ENCODE results near the gene SLC9A2.

SLC9A2 gene

GRCh38 chr2:102677244-102678215 lies 58.2 kb downstream of the SLC9A2 start:
- no peak for DNase-seq

DNA sequence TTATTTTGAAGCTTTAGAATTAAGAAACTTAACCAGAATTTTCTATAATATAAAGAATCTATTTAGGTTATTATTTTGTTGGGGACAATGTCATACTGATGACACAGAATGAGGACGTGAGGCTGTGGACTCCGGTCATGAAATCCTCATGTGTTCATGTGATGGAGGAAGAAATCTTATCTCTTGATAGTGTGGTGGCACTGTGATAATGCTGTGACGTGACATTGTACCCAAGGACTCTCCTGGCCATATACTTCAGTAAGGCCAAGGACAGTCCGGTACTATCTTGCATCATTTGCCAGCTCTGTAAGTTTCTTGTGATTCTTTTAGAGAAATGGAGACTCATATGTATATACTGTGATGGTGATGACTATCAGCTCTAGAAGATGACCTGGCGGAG lies 59.1 kb downstream of the SLC9A2 start:
- no peak for DNase-seq

- DNase-seq: no peak
These were observed 67.4 kb downstream of the SLC9A2 start for GRCh38 chr2:102686479-102687439.

- no peak for DNase-seq
These were observed 70.7 kb downstream of the SLC9A2 start for GRCh38 chr2:102690012-102690411.

- DNase-seq: no peak
These were observed 77.1 kb downstream of the SLC9A2 start for GRCh38 chr2:102696463-102696862.

GRCh38 chr2:102698369-102699111 lies 79.2 kb downstream of the SLC9A2 start:
- no peak for DNase-seq

- no peak for DNase-seq
These were observed 84.0 kb downstream of the SLC9A2 start for GRCh38 chr2:102703305-102703704.

- no peak for DNase-seq
These were observed 84.4 kb downstream of the SLC9A2 start for GRCh38 chr2:102703748-102704147.

DNA sequence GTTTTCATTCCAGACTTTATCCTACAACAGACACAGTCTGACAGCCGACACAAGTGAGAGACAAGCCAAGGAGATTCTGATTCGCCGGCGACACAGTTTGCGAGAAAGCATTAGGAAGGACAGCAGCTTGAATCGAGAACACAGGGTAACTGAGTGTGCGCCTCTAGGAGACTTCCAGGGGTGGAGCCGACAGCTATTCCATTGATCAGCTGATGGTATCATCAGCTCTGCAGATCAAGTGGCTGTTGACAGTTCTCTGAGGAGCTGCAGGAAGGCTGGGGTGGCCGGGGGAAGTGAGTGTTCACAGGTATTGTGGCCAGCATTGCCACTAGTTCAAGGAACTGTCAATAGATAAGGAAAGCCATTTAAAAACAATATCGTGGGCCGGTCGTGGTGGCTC lies 85.2 kb downstream of the SLC9A2 start:
- no peak for DNase-seq

DNA sequence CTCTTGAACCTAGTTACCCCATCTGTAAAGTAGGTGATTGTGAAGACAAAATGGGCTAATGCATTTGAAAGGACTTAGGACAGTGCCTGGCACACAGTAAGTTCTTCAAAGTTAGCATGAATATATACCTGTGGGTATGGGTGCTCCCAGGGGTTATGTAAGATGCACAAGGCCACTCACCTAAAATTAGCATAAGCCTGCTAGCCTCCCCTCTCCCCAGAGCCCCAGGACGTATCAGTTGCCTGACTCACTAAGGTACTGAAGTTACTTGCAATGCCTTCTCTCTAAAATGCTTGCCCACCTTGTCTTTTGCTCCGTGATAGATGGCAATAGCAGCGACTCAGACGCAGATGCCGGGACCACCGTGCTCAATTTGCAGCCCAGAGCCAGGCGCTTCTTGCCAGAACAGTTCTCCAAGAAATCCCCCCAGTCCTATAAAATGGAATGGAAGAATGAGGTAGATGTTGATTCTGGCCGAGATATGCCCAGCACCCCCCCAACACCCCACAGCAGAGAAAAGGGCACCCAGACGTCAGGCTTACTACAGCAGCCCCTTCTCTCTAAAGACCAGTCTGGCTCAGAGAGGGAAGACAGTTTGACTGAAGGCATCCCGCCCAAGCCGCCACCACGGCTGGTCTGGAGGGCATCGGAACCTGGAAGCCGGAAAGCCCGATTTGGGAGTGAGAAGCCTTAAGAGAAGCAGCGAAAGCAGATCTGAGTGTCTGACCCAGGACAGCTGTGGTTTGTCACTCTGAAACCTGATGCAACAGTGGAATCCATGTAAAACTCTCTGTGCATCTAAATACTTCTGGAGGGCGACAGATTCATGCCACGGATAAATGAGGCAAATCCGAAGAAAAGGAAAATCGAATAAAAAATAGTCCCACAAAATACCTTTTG lies 88.7 kb downstream of the SLC9A2 start:
- no peak for DNase-seq

- no peak for DNase-seq
These were observed 89.7 kb downstream of the SLC9A2 start for GRCh38 chr2:102708847-102709559.

DNA sequence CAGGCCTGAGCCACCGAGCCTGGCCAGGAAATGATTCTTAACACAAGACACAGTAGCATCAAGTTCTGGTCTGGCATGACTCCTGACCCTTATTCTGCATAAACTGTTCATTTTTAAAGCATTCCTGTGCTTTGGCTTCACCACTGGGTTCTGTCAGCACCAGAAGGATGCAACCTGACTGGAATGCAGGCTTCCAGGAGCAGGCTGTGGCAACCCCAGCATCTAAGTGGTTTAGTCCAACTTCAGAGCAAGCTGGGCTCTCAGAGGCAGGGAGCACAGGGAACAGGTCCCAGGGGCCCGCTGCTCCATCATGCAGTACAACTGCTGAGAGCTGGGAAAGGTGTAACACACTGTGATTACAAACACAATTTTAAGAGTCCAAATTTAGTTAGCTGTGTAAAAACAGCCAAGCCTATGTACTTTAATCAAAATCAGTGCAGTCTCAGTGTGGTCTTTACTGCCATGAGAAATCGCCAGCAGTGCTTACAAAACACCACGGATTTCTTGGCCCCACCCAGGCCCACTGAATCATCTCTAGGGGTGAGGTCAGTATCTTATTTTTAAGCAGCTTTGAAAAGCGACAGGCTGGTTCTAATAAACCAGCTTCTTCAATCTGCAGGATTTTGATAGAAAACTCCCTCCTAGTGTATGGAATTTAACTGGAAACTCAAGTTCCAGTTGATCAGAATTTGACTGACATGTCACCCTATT lies 98.1 kb downstream of the SLC9A2 start:
- no peak for DNase-seq

GRCh38 chr2:102718387-102719316 lies 99.3 kb downstream of the SLC9A2 start:
- DNase-seq: no peak

- DNase-seq: no peak
These were observed 104.7 kb downstream of the SLC9A2 start for GRCh38 chr2:102724016-102724490.

- DNase-seq: no peak
These were observed 105.2 kb downstream of the SLC9A2 start for GRCh38 chr2:102724553-102724952.

DNA sequence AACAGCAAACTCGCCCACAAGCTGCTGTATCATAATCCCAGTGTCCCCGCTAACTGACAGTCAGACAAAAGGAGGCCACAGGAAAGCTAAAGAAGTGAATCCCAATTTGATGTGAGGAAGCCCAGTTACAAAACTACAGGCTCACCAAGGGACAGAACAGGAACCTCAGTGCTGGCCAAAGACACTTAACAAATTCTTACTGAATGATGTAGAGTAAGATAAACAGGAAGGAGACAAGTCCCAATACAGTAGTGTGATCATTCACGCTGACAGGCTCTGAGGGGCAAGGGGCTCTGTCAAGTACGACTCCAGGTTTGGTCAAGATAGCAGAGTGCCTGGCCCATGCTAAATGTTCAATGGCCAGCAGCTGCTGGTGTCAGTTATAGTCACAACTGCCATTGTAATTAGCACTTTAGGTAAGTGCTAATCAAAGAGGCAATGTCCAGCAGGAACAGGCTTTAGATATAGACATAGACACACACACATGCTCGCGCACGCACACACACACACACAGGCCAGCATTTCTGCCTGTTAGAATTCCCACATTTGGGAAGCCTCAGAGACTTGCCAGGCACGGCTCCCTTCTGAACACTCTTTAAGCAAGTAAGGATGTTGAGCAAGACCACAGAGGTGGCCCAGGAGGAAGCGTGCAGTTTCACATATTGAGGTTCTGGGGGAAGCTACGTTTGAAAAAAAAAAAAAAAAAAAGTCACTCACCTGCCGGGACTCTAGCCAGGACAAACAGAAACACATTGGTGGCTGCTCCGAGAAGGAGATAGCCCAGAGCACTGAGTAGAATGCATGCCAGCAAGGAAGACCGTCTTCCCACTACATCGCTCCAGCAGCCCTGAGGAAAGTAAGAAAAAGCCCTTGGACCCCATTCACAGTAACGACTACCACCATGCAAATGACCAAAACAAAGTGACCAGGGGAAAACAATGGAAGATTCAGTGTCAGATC lies 107.1 kb downstream of the SLC9A2 start:
- DNase-seq: no peak

- DNase-seq: peak; percentile 25
These were observed 116.2 kb downstream of the SLC9A2 start for GRCh38 chr2:102735416-102736109.

Data from NCI-H1436 (cell line).